Measurements from ENCODE around the gene FMNL3. TPM values are rescaled to one million over a fixed set of nuclear protein-coding genes. Genes with fewer than 3 reads are reported as not detected.

The FMNL3 gene
- total RNA-seq, 1 experiment from 2014 or later, result 11.4 TPM

GRCh38 chr12:49678711-49679110 is 28.5 kb downstream of the FMNL3 start:
- no peaks in the 10 kb centered on the region; the same call in 1 of the 2 replicates for H3K4me1 ChIP-seq (ENCODE audit: low read length)
- no peak overlapping the region for H3K27ac ChIP-seq (ENCODE audit: low read length)
- H3K9me3 ChIP-seq (ENCODE audit: low read length), result no peaks in the 10 kb centered on the region
- no peaks in the 10 kb centered on the region for H3K9me2 ChIP-seq (replicated peaks; ENCODE audit: insufficient read depth, low read length)
- H4K20me1 ChIP-seq (ENCODE audit: insufficient read depth, low read depth, low read length), result no peaks in the 10 kb centered on the region
- DNase-seq, result no peak
- no peaks in the 10 kb centered on the region for H3K27me3 ChIP-seq (ENCODE audit: low read length)
- no peak overlapping the region for H3K9ac ChIP-seq (ENCODE audit: low read length)
- no peak overlapping the region for H3K4me2 ChIP-seq (ENCODE audit: low read depth, low read length, poor library complexity, severe bottlenecking)
- no peak overlapping the region for H3K4me3 ChIP-seq (ENCODE audit: low read length)
- H3K79me2 ChIP-seq (ENCODE audit: low read length), result no peaks in the 10 kb centered on the region
- no peaks in the 10 kb centered on the region for H3K36me3 ChIP-seq (ENCODE audit: insufficient read depth, low read length)
- H2AFZ ChIP-seq (ENCODE audit: low read length), result no peak overlapping the region

GRCh38 chr12:49675137-49675536 is 32.1 kb downstream of the FMNL3 start:
- H2AFZ ChIP-seq (ENCODE audit: low read length), result no peak overlapping the region
- H3K9me2 ChIP-seq (replicated peaks; ENCODE audit: insufficient read depth, low read length), result no peaks in the 10 kb centered on the region
- no peak overlapping the region for H3K9ac ChIP-seq (ENCODE audit: low read length)
- H3K79me2 ChIP-seq (ENCODE audit: low read length), result no peaks in the 10 kb centered on the region
- H3K36me3 ChIP-seq (ENCODE audit: insufficient read depth, low read length), result no peaks in the 10 kb centered on the region
- no peaks in the 10 kb centered on the region for H3K9me3 ChIP-seq (ENCODE audit: low read length)
- no peak overlapping the region for H3K4me2 ChIP-seq (ENCODE audit: low read depth, low read length, poor library complexity, severe bottlenecking)
- no peak overlapping the region for H3K27ac ChIP-seq (ENCODE audit: low read length)
- H3K27me3 ChIP-seq (ENCODE audit: low read length), result no peaks in the 10 kb centered on the region
- H3K4me1 ChIP-seq (ENCODE audit: low read length), result peaks cover 13% of the 10 kb centered on the region
- DNase-seq, result no peak
- no peaks in the 10 kb centered on the region for H4K20me1 ChIP-seq (ENCODE audit: insufficient read depth, low read depth, low read length)
- H3K4me3 ChIP-seq (ENCODE audit: low read length), result no peak overlapping the region

- Histone ChIP-seq H3K4me2 (ENCODE audit: low read depth, low read length, poor library complexity, severe bottlenecking) (no peak overlapping the region), H3K9me3 (ENCODE audit: low read length) (no peaks in the 10 kb centered on the region), H3K9ac (ENCODE audit: low read length) (no peak overlapping the region), H2AFZ (ENCODE audit: low read length) (no peak overlapping the region; the same call in 1 of the 2 replicates), H3K36me3 (ENCODE audit: insufficient read depth, low read length) (no peaks in the 10 kb centered on the region), H4K20me1 (ENCODE audit: insufficient read depth, low read depth, low read length) (no peaks in the 10 kb centered on the region), H3K79me2 (ENCODE audit: low read length) (no peaks in the 10 kb centered on the region), H3K27me3 (ENCODE audit: low read length) (no peaks in the 10 kb centered on the region), H3K4me3 (ENCODE audit: low read length) (no peak overlapping the region), H3K4me1 (ENCODE audit: low read length) (peaks cover 16% of the 10 kb centered on the region), H3K27ac (ENCODE audit: low read length) (no peak overlapping the region), H3K9me2 (replicated peaks; ENCODE audit: insufficient read depth, low read length) (no peaks in the 10 kb centered on the region)
- no peak for DNase-seq
Measured at GRCh38 chr12:49674318-49674981, 32.8 kb downstream of the FMNL3 start.

- H3K4me1 ChIP-seq (ENCODE audit: low read length), result peaks cover 16% of the 10 kb centered on the region
- no peak overlapping the region for H3K4me2 ChIP-seq (ENCODE audit: low read depth, low read length, poor library complexity, severe bottlenecking)
- no peak overlapping the region for H3K9ac ChIP-seq (ENCODE audit: low read length)
- H4K20me1 ChIP-seq (ENCODE audit: insufficient read depth, low read depth, low read length), result no peaks in the 10 kb centered on the region
- no peaks in the 10 kb centered on the region for H3K9me3 ChIP-seq (ENCODE audit: low read length)
- H3K79me2 ChIP-seq (ENCODE audit: low read length), result no peaks in the 10 kb centered on the region
- H3K27ac ChIP-seq (ENCODE audit: low read length), result no peak overlapping the region
- DNase-seq, result no peak
- H3K27me3 ChIP-seq (ENCODE audit: low read length), result no peaks in the 10 kb centered on the region
- H3K9me2 ChIP-seq (replicated peaks; ENCODE audit: insufficient read depth, low read length), result no peaks in the 10 kb centered on the region
- no peak overlapping the region for H3K4me3 ChIP-seq (ENCODE audit: low read length)
- H2AFZ ChIP-seq (ENCODE audit: low read length), result no peak overlapping the region
- H3K36me3 ChIP-seq (ENCODE audit: insufficient read depth, low read length), result no peaks in the 10 kb centered on the region
Measured at GRCh38 chr12:49673446-49674317, 33.5 kb downstream of the FMNL3 start.

GRCh38 chr12:49672301-49673217 is 34.6 kb downstream of the FMNL3 start:
- DNase-seq, result no peak
- Histone ChIP-seq H3K4me1 (ENCODE audit: low read length) (peaks cover 16% of the 10 kb centered on the region), H4K20me1 (ENCODE audit: insufficient read depth, low read depth, low read length) (no peaks in the 10 kb centered on the region), H3K27me3 (ENCODE audit: low read length) (no peaks in the 10 kb centered on the region), H3K27ac (ENCODE audit: low read length) (no peak overlapping the region), H3K79me2 (ENCODE audit: low read length) (no peaks in the 10 kb centered on the region), H3K9me2 (replicated peaks; ENCODE audit: insufficient read depth, low read length) (no peaks in the 10 kb centered on the region), H3K36me3 (ENCODE audit: insufficient read depth, low read length) (no peaks in the 10 kb centered on the region), H3K9ac (ENCODE audit: low read length) (no peak overlapping the region), H3K4me3 (ENCODE audit: low read length) (no peak overlapping the region), H3K4me2 (ENCODE audit: low read depth, low read length, poor library complexity, severe bottlenecking) (no peak overlapping the region), H2AFZ (ENCODE audit: low read length) (no peak overlapping the region), H3K9me3 (ENCODE audit: low read length) (no peaks in the 10 kb centered on the region)

- no peak overlapping the region for H3K27ac ChIP-seq (ENCODE audit: low read length)
- no peaks in the 10 kb centered on the region for H4K20me1 ChIP-seq (ENCODE audit: insufficient read depth, low read depth, low read length)
- no peaks in the 10 kb centered on the region for H3K9me3 ChIP-seq (ENCODE audit: low read length)
- no peaks in the 10 kb centered on the region for H3K36me3 ChIP-seq (ENCODE audit: insufficient read depth, low read length)
- no peaks in the 10 kb centered on the region for H3K79me2 ChIP-seq (ENCODE audit: low read length)
- peak; percentile 63 for DNase-seq
- no peak overlapping the region for H3K4me3 ChIP-seq (ENCODE audit: low read length)
- H3K4me1 ChIP-seq (ENCODE audit: low read length), result peaks cover 16% of the 10 kb centered on the region
- H3K9ac ChIP-seq (ENCODE audit: low read length), result no peak overlapping the region
- H3K4me2 ChIP-seq (ENCODE audit: low read depth, low read length, poor library complexity, severe bottlenecking), result peak overlapping the region; percentile 2
- peak overlapping the region; percentile 53; the same call in 1 of the 2 replicates for H2AFZ ChIP-seq (ENCODE audit: low read length)
- no peaks in the 10 kb centered on the region for H3K9me2 ChIP-seq (replicated peaks; ENCODE audit: insufficient read depth, low read length)
- no peaks in the 10 kb centered on the region for H3K27me3 ChIP-seq (ENCODE audit: low read length)
Measured at GRCh38 chr12:49671031-49671765, 36.0 kb downstream of the FMNL3 start.

GRCh38 chr12:49669796-49670195 is 37.4 kb downstream of the FMNL3 start:
- H4K20me1 ChIP-seq (ENCODE audit: insufficient read depth, low read depth, low read length), result no peaks in the 10 kb centered on the region
- H3K9ac ChIP-seq (ENCODE audit: low read length), result no peak overlapping the region
- no peak overlapping the region for H2AFZ ChIP-seq (ENCODE audit: low read length)
- no peaks in the 10 kb centered on the region for H3K27me3 ChIP-seq (ENCODE audit: low read length)
- H3K4me3 ChIP-seq (ENCODE audit: low read length), result no peak overlapping the region
- H3K4me1 ChIP-seq (ENCODE audit: low read length), result peaks cover 19% of the 10 kb centered on the region
- H3K9me3 ChIP-seq (ENCODE audit: low read length), result no peaks in the 10 kb centered on the region
- H3K36me3 ChIP-seq (ENCODE audit: insufficient read depth, low read length), result no peaks in the 10 kb centered on the region
- H3K79me2 ChIP-seq (ENCODE audit: low read length), result no peaks in the 10 kb centered on the region
- H3K9me2 ChIP-seq (replicated peaks; ENCODE audit: insufficient read depth, low read length), result no peaks in the 10 kb centered on the region
- H3K4me2 ChIP-seq (ENCODE audit: low read depth, low read length, poor library complexity, severe bottlenecking), result no peak overlapping the region
- no peak overlapping the region for H3K27ac ChIP-seq (ENCODE audit: low read length)
- DNase-seq, result no peak

Measured in Karpas-422 (cell line).